ENCODE results near the gene CPNE5.

GRCh38 chr6:36793913-36794712 lies 45.1 kb downstream of the CPNE5 start:
- TF ChIP-seq, protein P1, sequence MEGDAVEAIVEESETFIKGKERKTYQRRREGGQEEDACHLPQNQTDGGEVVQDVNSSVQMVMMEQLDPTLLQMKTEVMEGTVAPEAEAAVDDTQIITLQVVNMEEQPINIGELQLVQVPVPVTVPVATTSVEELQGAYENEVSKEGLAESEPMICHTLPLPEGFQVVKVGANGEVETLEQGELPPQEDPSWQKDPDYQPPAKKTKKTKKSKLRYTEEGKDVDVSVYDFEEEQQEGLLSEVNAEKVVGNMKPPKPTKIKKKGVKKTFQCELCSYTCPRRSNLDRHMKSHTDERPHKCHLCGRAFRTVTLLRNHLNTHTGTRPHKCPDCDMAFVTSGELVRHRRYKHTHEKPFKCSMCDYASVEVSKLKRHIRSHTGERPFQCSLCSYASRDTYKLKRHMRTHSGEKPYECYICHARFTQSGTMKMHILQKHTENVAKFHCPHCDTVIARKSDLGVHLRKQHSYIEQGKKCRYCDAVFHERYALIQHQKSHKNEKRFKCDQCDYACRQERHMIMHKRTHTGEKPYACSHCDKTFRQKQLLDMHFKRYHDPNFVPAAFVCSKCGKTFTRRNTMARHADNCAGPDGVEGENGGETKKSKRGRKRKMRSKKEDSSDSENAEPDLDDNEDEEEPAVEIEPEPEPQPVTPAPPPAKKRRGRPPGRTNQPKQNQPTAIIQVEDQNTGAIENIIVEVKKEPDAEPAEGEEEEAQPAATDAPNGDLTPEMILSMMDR (IDR thresholded peaks at IDR 0.05), result no peak
- no peak for TF ChIP-seq POLR2A (IDR thresholded peaks at IDR 0.05)
